GM12864 (cell line): ENCODE measurements around the gene SLC35B2.

Experiments
- DNase-seq: peaks from one replicate; pipeline ENCODE4 v3.0.0-alpha.2; 2011; ENCODE audit warnings: low read depth
- H3K4me3 ChIP-seq: 2 replicates; pipeline ENCODE4 v1.5.1; 2011; ENCODE audit warnings: mild to moderate bottlenecking, low read depth, low read length, control low read depth
- CTCF ChIP-seq: IDR thresholded peaks from 2 replicates; pipeline ENCODE4 v1.5.1; 2011; ENCODE audit warnings: low read depth, mild to moderate bottlenecking, moderate library complexity, low read length, control low read depth, inconsistent platforms; ENCODE audit errors: missing control alignments

SLC35B2 gene

GRCh38 chr6:44262467-44263353 is 5.4 kb upstream of the SLC35B2 start:
- peak overlapping the region; percentile 94 for H3K4me3 ChIP-seq
- DNase-seq, result no peak
- no peak for TF ChIP-seq CTCF

DNA sequence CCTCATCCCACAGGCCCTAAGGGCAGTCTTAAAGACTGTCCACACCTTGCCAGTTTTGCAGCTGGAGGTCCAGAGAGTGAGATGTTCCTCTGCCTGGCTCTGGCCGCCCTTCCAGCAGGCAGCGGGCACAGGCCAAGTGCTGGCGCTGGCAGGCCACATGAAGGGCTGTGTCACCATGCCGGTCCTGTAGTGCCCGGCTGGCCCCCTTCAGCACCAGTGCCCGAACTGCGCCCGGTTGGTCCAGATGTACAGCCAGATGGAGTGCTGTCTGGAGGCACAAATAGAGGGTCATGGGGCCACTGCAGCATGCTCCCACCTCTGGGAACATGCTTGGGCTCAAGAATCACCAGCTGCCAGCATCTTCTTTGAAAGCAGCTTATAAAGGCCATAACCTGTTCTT is 4.3 kb upstream of the SLC35B2 start:
- TF ChIP-seq CTCF, result no peak
- H3K4me3 ChIP-seq, result peak overlapping the region; percentile 94
- no peak for DNase-seq

DNA sequence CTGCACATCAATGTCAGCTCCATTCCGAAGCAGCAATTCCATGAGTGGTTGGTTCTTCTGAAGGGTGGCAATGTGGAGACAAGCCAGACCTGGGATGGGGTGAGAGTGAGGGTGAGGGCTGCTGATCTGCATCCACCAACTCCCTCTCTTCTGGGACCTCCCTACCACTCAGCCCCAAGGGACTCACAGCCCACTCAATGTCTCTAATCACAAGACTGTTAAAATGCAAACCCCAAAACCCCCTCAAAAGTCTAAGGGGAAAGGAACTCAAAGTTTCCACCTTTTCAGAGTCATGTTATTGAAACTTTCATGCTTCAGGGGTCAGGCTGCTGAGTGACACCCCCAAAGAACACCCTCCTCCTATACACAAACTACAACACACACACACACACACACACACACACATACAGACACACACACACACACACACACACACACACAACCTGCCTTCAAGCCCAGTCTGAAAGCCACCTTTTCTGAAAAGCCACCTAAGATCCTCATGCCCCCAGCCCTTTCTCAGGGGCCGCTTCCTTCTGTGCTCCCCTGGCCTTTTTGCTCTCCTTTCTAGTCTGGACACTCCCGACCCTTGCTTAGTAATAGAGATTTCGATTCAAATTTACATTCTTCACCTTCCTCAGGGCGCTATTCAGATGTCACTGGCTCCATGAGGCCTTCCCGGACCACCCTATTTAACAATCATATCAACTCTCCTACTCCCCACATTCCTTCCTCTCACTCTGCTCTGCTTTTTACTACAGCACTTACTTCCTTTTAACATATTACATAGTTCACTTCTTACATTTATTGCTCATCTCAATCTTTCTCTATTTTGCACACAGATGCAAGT is 3.3 kb upstream of the SLC35B2 start:
- H3K4me3 ChIP-seq, result peak overlapping the region; percentile 94
- no peak for TF ChIP-seq CTCF

GRCh38 chr6:44260011-44260410 is 2.7 kb upstream of the SLC35B2 start:
- TF ChIP-seq CTCF, result no peak
- H3K4me3 ChIP-seq, result peak overlapping the region; percentile 29
- DNase-seq, result no peak

More for the DNA sequence above, 3.3 kb upstream of the SLC35B2 start:
- no peak for DNase-seq

DNA sequence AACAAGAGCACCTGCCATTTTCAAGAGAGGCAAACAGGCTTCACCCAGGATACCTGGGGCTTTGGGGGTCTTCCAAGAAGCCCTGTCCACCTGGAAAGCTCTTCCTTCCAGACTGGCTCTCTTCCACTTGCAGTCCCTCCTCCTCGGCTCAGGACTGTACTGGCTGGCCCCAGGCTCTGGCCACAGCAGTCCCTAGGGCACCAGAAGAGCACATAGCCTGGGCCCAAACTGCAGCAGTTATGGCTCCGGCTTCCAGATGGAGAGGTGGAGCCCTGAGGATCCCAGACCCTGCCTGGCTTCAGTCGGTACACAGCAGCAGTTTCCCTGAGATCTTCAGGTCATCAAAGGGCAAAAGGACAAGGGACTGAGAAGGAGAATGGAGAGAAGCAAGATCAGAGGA is 1.6 kb upstream of the SLC35B2 start:
- DNase-seq, result no peak
- TF ChIP-seq CTCF, result no peak
- peak overlapping the region; percentile 25; the same call in 1 of the 2 replicates for H3K4me3 ChIP-seq

DNA sequence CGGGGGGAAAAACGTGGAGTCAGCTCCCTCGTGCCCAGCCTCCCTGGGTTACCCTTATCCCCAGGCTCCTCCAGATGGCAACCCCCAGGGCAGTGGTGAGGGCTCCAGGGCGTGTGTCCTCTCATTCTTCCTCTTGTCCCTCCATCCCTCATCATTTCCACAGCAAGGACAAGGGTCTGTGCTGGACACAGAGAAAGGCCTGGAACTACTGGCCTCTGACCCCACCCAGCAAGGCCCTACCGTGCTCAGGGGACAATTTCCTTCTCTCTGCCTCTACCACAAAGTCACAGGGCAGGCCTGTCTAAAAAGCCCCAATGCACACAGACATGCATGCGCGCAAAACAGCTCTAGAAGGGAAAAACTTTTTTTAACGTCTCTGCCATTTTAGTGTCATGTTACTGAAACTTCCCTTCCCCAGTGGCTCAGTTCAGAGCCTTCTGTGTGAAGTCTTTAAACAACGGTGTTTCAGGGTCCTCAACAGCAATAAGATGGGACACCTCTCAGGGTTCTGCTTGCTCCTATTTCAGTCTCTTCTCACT is 1.1 kb upstream of the SLC35B2 start:
- TF ChIP-seq CTCF, result no peak
- DNase-seq, result no peak
- H3K4me3 ChIP-seq, result peak overlapping the region; percentile 6; the same call in 1 of the 2 replicates
